A549 (cell line): ENCODE results near the gene CCDC126. TPM values are rescaled to one million over a fixed set of nuclear protein-coding genes. Genes with fewer than 3 reads are reported as not detected.

Source experiments
- ATAC-seq, 2 experiments: fragments of 200-7000 bp in 1 of 2; fragments of >200 bp in 1 of 2; cut with Nextera tagmentation in 1 of 2; cut with Tn5 transposase in 1 of 2; 3 replicates each; pipeline versions ENCODE4 v1.8.0 to v1.9.1; 2018 to 2020; ENCODE audit warnings: mild to moderate bottlenecking in 1 of 2, moderate library complexity in 1 of 2
- CTCF ChIA-PET: fragments of 300-600 bp; sonication (Branson Sonifier 250); formaldehyde crosslinking; extraction: SDS; loops from one replicate; lab custom pipeline; 2021; ENCODE audit warnings: antibody characterized with exemption, inconsistent platforms; lab: Yijun Ruan, JAX
- POLR2A ChIA-PET: fragments of 350-600 bp; formaldehyde crosslinking; extraction: SDS; loops from one replicate; lab custom pipeline; 2021; ENCODE audit warnings: antibody characterized with exemption, inconsistent platforms; lab: Yijun Ruan, JAX
- DNase-seq, 2 experiments: peaks; one replicate each; pipeline versions ENCODE4 v3.0.0 to v3.0.0-alpha.2; 2011 to 2016; ENCODE audit warnings: low read depth in 1 of 2, low spot score in 1 of 2
- FAIRE-seq: peaks from 2 replicates; lab custom pipeline; 2011; peaks lifted over from hg19 to GRCh38; lab: Jason Lieb, UNC
- H3K27ac ChIP-seq, 2 experiments: fragments of >200 bp; sonication (Bioruptor Twin); formaldehyde crosslinking; 3 replicates each; pipeline ENCODE4 v1.5.1; 2016 to 2017
- H3K4me1 ChIP-seq: fragments of >200 bp; sonication (Bioruptor Twin); formaldehyde crosslinking; 3 replicates; pipeline ENCODE4 v1.6.1; 2016
- H3K4me2 ChIP-seq: fragments of >200 bp; sonication (Bioruptor Twin); formaldehyde crosslinking; 3 replicates; pipeline ENCODE4 v1.6.1; 2016
- H3K4me3 ChIP-seq: fragments of >200 bp; sonication (Bioruptor Twin); formaldehyde crosslinking; 3 replicates; pipeline ENCODE4 v1.5.1; 2016
- H3K9me3 ChIP-seq: fragments of >200 bp; sonication (Bioruptor Twin); formaldehyde crosslinking; 3 replicates; pipeline ENCODE4 v1.6.1; 2016
- CBX2 ChIP-seq: fragments of 200-600 bp; sonication (generic); IDR thresholded peaks from 2 replicates; pipeline ENCODE4 v1.6.1; 2016; ENCODE audit warnings: low read depth, mild to moderate bottlenecking, borderline replicate concordance
- CEBPB ChIP-seq, 2 experiments: fragments of >200 bp in 1 of 2; sonication (Bioruptor Twin) in 1 of 2; formaldehyde crosslinking in 1 of 2; IDR thresholded peaks; 2 replicates each; pipeline ENCODE4 v1.6.1; 2012 to 2016
- ESRRA ChIP-seq: fragments of 150-350 bp; IDR thresholded peaks from 2 replicates; pipeline ENCODE4 v1.6.1; 2014; ENCODE audit warnings: mild to moderate bottlenecking, low read length, borderline replicate concordance
- FOSL2 ChIP-seq, 2 experiments: fragments of 450-650 bp in 1 of 2; fragments of >200 bp in 1 of 2; sonication (Bioruptor Twin) in 1 of 2; formaldehyde crosslinking; IDR thresholded peaks; 2 replicates each; pipeline versions ENCODE4 v1.5.0 to v1.6.1; 2016 to 2020; ENCODE audit warnings: mild to moderate bottlenecking in 1 of 2, moderate library complexity in 1 of 2
- GATA3 ChIP-seq: IDR thresholded peaks from 2 replicates; pipeline ENCODE4 v1.6.1; 2012; ENCODE audit warnings: borderline replicate concordance
- HDAC2 ChIP-seq: fragments of 200-600 bp; sonication (generic); IDR thresholded peaks from 2 replicates; pipeline ENCODE4 v1.6.1; 2016
- HOXB13 ChIP-seq: fragments of 250-450 bp; sonication (Bioruptor Pico); IDR thresholded peaks from 2 replicates; pipeline ENCODE4 v1.5.0; 2020; ENCODE audit warnings: low read depth, mild to moderate bottlenecking, moderate library complexity
- HOXB5 ChIP-seq: fragments of 250-450 bp; sonication (Bioruptor Pico); IDR thresholded peaks from 2 replicates; pipeline ENCODE4 v1.5.0; 2020; ENCODE audit warnings: mild to moderate bottlenecking, moderate library complexity
- NR3C1 ChIP-seq: fragments of >200 bp; sonication (Bioruptor Twin); formaldehyde crosslinking; IDR thresholded peaks from 3 replicates; pipeline ENCODE4 v1.6.1; 2017
- POLR2A ChIP-seq: IDR thresholded peaks from 2 replicates; pipeline ENCODE4 v1.6.1; 2012; ENCODE audit warnings: mild to moderate bottlenecking, low read length
- POLR2AphosphoS2 ChIP-seq: conservative IDR thresholded peaks from 2 replicates; pipeline ENCODE4 v1.6.1; 2012; ENCODE audit warnings: low read length, improper control_type of control experiment, inconsistent platforms
- RAD21 ChIP-seq, 2 experiments: fragments of >200 bp in 1 of 2; sonication (Bioruptor Twin) in 1 of 2; formaldehyde crosslinking in 1 of 2; IDR thresholded peaks in 1 of 2; conservative IDR thresholded peaks in 1 of 2; 2 replicates in 1 of 2; 3 replicates in 1 of 2; pipeline ENCODE4 v1.6.1; 2012 to 2018; ENCODE audit warnings: inconsistent platforms in 1 of 2
- RARB ChIP-seq: fragments of 250-450 bp; sonication (Bioruptor Pico); IDR thresholded peaks from 2 replicates; pipeline ENCODE4 v1.8.0; 2021; ENCODE audit warnings: mild to moderate bottlenecking, moderate library complexity
- RNF2 ChIP-seq: fragments of 200-600 bp; sonication (generic); IDR thresholded peaks from 2 replicates; pipeline ENCODE4 v1.6.1; 2016; ENCODE audit warnings: low read depth, mild to moderate bottlenecking, antibody characterized with exemption, moderate library complexity, borderline replicate concordance
- SREBF2 ChIP-seq: fragments of 450-650 bp; IDR thresholded peaks from 2 replicates; pipeline ENCODE4 v1.6.1; 2014; ENCODE audit warnings: mild to moderate bottlenecking, moderate library complexity
- TP53 ChIP-seq: fragments of 250-450 bp; sonication (Bioruptor Pico); IDR thresholded peaks from 2 replicates; pipeline ENCODE4 v1.5.0; 2021; ENCODE audit warnings: mild to moderate bottlenecking, moderate library complexity
- ZC3H11A ChIP-seq: fragments of 450-650 bp; IDR thresholded peaks from 2 replicates; pipeline ENCODE4 v1.6.1; 2014; ENCODE audit warnings: antibody characterized with exemption, mild to moderate bottlenecking
- ZSCAN20 ChIP-seq: fragments of 250-450 bp; sonication (Bioruptor Pico); IDR thresholded peaks from 2 replicates; pipeline ENCODE4 v1.8.0; 2022; ENCODE audit warnings: mild to moderate bottlenecking, moderate library complexity
- WGBS: methylation state at CpG from one replicate; pipeline ENCODE4 v1.1.6; 2017; ENCODE audit errors: missing lambda C conversion rate; 5-methylcytosine and 5-hydroxymethylcytosine counted together
- polyA plus RNA-seq, 4 experiments: library from polyadenylated mRNA; depleted of rRNA in 3 of 4; stranded (reverse); fragments of >200 nt; fragmentation: RNase III in 1 of 4; extraction: RNeasy Plus Mini Kit Qiagen cat#74134 plus additional on column Dnase treatment in 1 of 4; gene quantifications; 2 replicates in 3 of 4; 3 replicates in 1 of 4; pipeline ENCODE4 v1.2.3, GENCODE V29; 2011 to 2017
- TF ChIP-seq, protein P1 (sequence below): fragments of 200-600 bp; sonication (generic); IDR thresholded peaks from 2 replicates; pipeline ENCODE4 v1.6.1; 2016; ENCODE audit warnings: antibody characterized with exemption, mild to moderate bottlenecking, moderate library complexity
- TF ChIP-seq, protein P2 (sequence below): fragments of >200 bp; sonication (Bioruptor Twin); formaldehyde crosslinking; IDR thresholded peaks from 3 replicates; pipeline ENCODE4 v1.6.1; 2016
- TF ChIP-seq, protein P3 (sequence below): fragments of >200 bp; sonication (Bioruptor Twin); formaldehyde crosslinking; IDR thresholded peaks from 3 replicates; pipeline ENCODE4 v1.5.1; 2016
- TF ChIP-seq, protein P4 (sequence below): IDR thresholded peaks from 2 replicates; pipeline ENCODE4 v1.6.1; 2012; ENCODE audit warnings: low read depth, borderline replicate concordance
- TF ChIP-seq, protein P5 (sequence below): fragments of >200 bp; sonication (Bioruptor Twin); formaldehyde crosslinking; IDR thresholded peaks from 2 replicates; pipeline ENCODE4 v1.6.1; 2016
- TF ChIP-seq, protein P6 (sequence below): IDR thresholded peaks from 2 replicates; pipeline ENCODE4 v1.6.1; 2012
- TF ChIP-seq, protein P7 (sequence below): fragments of 450-650 bp; IDR thresholded peaks from 2 replicates; pipeline ENCODE4 v1.6.1; 2014; ENCODE audit warnings: antibody characterized with exemption

Gene CCDC126
- polyA plus RNA-seq, 2 of the 4 experiments (the other 2 are of a cell fraction), result 6.2 to 10.1 TPM

DNA sequence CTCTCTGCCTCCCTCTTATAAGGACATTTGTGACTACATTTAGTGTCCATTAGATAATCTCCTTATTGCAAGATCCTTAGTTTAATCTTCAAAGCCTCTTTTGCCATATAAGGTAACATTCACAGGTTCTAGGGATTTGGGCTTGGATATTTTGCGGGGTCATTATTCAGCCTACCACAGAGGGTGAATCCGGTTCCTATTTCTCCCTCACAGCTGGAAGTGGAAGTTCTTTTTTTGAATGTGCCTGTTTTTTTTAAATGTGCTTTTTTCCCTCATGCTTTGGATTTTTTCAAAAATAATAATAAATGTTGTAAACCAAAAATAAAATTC is 65.8 kb downstream of the CCDC126 start:
- FAIRE-seq (no peak), DNase-seq (no peak), ATAC-seq (no peak)
- no peak overlapping the region for H3K27ac ChIP-seq
- no peaks in the 10 kb centered on the region for H3K4me1 ChIP-seq
- H3K4me2 ChIP-seq, result no peak overlapping the region
- 0 out of 3 replicates have a peak, but pooled peaks cover 5% of the 10 kb centered on the region for H3K9me3 ChIP-seq
- WGBS, result 80% methylated on average over 2 of the region's 2 CpGs
- POLR2A ChIA-PET, result no interaction called here
- CTCF ChIA-PET, result no interaction called here
- H3K4me3 ChIP-seq, result no peak overlapping the region
- TF ChIP-seq RARB (no peak), ESRRA (no peak), POLR2AphosphoS2 (no peak), FOSL2 (IDR thresholded peaks at IDR 0.05) (no peak), FOSL2 (CRISPR knock-in tag; IDR thresholded peaks at IDR 0.05) (no peak), ZSCAN20 (CRISPR knock-in tag) (no peak), RAD21 (conservative IDR thresholded peaks at IDR 0.05 in 1 of 2, IDR thresholded peaks at IDR 0.05 in 1 of 2) (no peak), TP53 (no peak), SREBF2 (no peak), GATA3 (no peak), RNF2 (no peak), NR3C1 (no peak)
- TF ChIP-seq, protein P1, sequence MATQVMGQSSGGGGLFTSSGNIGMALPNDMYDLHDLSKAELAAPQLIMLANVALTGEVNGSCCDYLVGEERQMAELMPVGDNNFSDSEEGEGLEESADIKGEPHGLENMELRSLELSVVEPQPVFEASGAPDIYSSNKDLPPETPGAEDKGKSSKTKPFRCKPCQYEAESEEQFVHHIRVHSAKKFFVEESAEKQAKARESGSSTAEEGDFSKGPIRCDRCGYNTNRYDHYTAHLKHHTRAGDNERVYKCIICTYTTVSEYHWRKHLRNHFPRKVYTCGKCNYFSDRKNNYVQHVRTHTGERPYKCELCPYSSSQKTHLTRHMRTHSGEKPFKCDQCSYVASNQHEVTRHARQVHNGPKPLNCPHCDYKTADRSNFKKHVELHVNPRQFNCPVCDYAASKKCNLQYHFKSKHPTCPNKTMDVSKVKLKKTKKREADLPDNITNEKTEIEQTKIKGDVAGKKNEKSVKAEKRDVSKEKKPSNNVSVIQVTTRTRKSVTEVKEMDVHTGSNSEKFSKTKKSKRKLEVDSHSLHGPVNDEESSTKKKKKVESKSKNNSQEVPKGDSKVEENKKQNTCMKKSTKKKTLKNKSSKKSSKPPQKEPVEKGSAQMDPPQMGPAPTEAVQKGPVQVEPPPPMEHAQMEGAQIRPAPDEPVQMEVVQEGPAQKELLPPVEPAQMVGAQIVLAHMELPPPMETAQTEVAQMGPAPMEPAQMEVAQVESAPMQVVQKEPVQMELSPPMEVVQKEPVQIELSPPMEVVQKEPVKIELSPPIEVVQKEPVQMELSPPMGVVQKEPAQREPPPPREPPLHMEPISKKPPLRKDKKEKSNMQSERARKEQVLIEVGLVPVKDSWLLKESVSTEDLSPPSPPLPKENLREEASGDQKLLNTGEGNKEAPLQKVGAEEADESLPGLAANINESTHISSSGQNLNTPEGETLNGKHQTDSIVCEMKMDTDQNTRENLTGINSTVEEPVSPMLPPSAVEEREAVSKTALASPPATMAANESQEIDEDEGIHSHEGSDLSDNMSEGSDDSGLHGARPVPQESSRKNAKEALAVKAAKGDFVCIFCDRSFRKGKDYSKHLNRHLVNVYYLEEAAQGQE, result no peak
- TF ChIP-seq, protein P2, sequence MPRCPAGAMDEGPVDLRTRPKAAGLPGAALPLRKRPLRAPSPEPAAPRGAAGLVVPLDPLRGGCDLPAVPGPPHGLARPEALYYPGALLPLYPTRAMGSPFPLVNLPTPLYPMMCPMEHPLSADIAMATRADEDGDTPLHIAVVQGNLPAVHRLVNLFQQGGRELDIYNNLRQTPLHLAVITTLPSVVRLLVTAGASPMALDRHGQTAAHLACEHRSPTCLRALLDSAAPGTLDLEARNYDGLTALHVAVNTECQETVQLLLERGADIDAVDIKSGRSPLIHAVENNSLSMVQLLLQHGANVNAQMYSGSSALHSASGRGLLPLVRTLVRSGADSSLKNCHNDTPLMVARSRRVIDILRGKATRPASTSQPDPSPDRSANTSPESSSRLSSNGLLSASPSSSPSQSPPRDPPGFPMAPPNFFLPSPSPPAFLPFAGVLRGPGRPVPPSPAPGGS, result no peak
- TF ChIP-seq, protein P3, sequence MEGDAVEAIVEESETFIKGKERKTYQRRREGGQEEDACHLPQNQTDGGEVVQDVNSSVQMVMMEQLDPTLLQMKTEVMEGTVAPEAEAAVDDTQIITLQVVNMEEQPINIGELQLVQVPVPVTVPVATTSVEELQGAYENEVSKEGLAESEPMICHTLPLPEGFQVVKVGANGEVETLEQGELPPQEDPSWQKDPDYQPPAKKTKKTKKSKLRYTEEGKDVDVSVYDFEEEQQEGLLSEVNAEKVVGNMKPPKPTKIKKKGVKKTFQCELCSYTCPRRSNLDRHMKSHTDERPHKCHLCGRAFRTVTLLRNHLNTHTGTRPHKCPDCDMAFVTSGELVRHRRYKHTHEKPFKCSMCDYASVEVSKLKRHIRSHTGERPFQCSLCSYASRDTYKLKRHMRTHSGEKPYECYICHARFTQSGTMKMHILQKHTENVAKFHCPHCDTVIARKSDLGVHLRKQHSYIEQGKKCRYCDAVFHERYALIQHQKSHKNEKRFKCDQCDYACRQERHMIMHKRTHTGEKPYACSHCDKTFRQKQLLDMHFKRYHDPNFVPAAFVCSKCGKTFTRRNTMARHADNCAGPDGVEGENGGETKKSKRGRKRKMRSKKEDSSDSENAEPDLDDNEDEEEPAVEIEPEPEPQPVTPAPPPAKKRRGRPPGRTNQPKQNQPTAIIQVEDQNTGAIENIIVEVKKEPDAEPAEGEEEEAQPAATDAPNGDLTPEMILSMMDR, result no peak
- TF ChIP-seq, protein P4, sequence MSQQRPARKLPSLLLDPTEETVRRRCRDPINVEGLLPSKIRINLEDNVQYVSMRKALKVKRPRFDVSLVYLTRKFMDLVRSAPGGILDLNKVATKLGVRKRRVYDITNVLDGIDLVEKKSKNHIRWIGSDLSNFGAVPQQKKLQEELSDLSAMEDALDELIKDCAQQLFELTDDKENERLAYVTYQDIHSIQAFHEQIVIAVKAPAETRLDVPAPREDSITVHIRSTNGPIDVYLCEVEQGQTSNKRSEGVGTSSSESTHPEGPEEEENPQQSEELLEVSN, result no peak

DNA sequence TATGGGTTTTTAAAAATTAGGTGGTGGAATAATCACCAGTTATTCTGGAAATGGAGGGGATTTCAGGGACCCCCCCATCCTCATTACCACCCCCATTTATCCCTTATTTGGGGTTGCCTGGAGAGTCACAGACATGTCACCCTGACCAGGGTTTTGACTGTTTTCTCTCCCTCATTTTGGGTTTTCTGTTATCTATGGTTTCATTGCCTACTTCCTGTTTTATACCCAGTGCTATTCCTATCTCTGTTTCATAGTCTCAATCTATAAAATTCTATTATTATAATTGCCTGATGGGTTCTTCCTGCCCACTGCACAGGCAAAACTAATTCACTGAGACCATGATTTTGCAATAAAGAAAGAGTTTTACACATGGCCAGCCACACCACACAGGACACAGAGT is 66.9 kb downstream of the CCDC126 start:
- TF ChIP-seq, protein P5, sequence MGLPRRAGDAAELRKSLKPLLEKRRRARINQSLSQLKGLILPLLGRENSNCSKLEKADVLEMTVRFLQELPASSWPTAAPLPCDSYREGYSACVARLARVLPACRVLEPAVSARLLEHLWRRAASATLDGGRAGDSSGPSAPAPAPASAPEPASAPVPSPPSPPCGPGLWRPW, result no peak
- TF ChIP-seq HOXB13 (no peak), RARB (no peak), CEBPB (IDR thresholded peaks at IDR 0.05) (no peak), HOXB5 (CRISPR knock-in tag) (no peak), ZC3H11A (no peak), HDAC2 (no peak), TP53 (no peak), RAD21 (conservative IDR thresholded peaks at IDR 0.05 in 1 of 2, IDR thresholded peaks at IDR 0.05 in 1 of 2) (no peak), CBX2 (no peak), POLR2A (no peak)
- TF ChIP-seq, protein P6, sequence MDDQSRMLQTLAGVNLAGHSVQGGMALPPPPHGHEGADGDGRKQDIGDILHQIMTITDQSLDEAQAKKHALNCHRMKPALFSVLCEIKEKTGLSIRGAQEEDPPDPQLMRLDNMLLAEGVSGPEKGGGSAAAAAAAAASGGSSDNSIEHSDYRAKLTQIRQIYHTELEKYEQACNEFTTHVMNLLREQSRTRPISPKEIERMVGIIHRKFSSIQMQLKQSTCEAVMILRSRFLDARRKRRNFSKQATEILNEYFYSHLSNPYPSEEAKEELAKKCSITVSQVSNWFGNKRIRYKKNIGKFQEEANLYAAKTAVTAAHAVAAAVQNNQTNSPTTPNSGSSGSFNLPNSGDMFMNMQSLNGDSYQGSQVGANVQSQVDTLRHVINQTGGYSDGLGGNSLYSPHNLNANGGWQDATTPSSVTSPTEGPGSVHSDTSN, result no peak
- TF ChIP-seq, protein P7, sequence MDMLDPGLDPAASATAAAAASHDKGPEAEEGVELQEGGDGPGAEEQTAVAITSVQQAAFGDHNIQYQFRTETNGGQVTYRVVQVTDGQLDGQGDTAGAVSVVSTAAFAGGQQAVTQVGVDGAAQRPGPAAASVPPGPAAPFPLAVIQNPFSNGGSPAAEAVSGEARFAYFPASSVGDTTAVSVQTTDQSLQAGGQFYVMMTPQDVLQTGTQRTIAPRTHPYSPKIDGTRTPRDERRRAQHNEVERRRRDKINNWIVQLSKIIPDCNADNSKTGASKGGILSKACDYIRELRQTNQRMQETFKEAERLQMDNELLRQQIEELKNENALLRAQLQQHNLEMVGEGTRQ, result no peak
- TF ChIP-seq, protein P2, result no peak
- CTCF ChIA-PET, result no interaction called here
- ATAC-seq (no peak), FAIRE-seq (no peak), DNase-seq (no peak)
- no peaks in the 10 kb centered on the region for H3K9me3 ChIP-seq
- no peak overlapping the region for H3K4me3 ChIP-seq
- no peak overlapping the region for H3K4me2 ChIP-seq
- POLR2A ChIA-PET, result no interaction called here
- H3K4me1 ChIP-seq, result no peaks in the 10 kb centered on the region
- H3K27ac ChIP-seq, result no peak overlapping the region
